Memory B cell (primary cell): ENCODE measurements around the gene GBF1.
A peak's percentile ranks its signal among the peaks of the same experiment; 100 is the strongest.
"Not testable (repeated sequence)": the region's sequence is repeated elsewhere in the genome, so short reads cannot be mapped to it uniquely, and the experiment has no call there.

Source experiments
- ATAC-seq: fragments of 150-1000 bp; cut with Tn5 transposase; 2 replicates; pipeline ENCODE4 v1.10.0; 2021; ENCODE audit warnings: low read depth, mild to moderate bottlenecking, moderate library complexity
- DNase-seq, 2 donors: peaks; one replicate each; pipeline ENCODE4 v3.0.0; 2022; ENCODE audit warnings: low spot score in 2 of 2
- H3K27ac Mint-ChIP-seq: one replicate; pipeline ENCODE4 v1.8.0; 2022; ENCODE audit warnings: mild to moderate bottlenecking, moderate library complexity, mixed read lengths
- H3K27me3 Mint-ChIP-seq: one replicate; pipeline ENCODE4 v1.8.0; 2022; ENCODE audit warnings: mixed read lengths
- H3K36me3 Mint-ChIP-seq: one replicate; pipeline ENCODE4 v1.8.0; 2022; ENCODE audit warnings: mild to moderate bottlenecking, mixed read lengths
- H3K4me1 Mint-ChIP-seq: one replicate; pipeline ENCODE4 v1.8.0; 2022; ENCODE audit warnings: mixed read lengths
- H3K4me3 Mint-ChIP-seq: one replicate; pipeline ENCODE4 v1.8.0; 2022; ENCODE audit warnings: mild to moderate bottlenecking, moderate library complexity, mixed read lengths
- H3K9me3 Mint-ChIP-seq: one replicate; pipeline ENCODE4 v1.8.0; 2022; ENCODE audit warnings: mixed read lengths

Gene GBF1

GRCh38 chr10:102241444-102242117, 3.8 kb upstream of the GBF1 start, which contains the start of gene PITX3:
TSS of gene PITX3 (minus strand) at chr10:102241512. CDS start at chr10:102232080, 9,432 bp downstream.
- Mint-ChIP-seq H3K4me3 (peak within 1 kb of the TSS; percentile 74), H3K9me3 (no peaks in the 10 kb centered on the region), H3K27ac (no peak within 1 kb of the TSS), H3K4me1 (peaks cover 19% of the 10 kb centered on the region), H3K27me3 (peaks cover 15% of the 10 kb centered on the region), H3K36me3 (no peaks in the 10 kb centered on the region)
- ATAC-seq (peak; percentile 41), DNase-seq (peak; percentile 77 to 79)

DNA sequence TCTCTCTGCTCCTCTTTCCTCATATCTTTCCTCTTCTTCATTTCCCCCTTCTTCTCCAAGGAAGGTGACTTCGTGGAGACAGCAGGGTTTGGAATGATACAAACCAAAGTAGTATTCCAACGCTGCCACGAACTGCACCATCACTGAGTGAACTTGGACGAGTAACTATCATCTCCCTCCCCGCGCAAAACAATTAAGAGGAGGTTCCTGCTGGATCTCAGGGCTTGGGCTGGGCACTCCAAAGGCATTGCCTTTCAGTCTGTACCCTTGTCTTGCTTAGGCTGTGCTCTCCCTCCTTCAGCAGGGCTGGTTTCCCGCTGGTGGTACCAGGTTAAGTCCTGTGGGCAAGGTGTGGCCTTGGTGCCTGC, 3.2 kb upstream of the GBF1 start:
- DNase-seq (no peak), ATAC-seq (no peak)
- H3K27me3 Mint-ChIP-seq: peaks cover 13% of the 10 kb centered on the region
- H3K36me3 Mint-ChIP-seq: no peaks in the 10 kb centered on the region
- peak overlapping the region; percentile 74 for H3K4me3 Mint-ChIP-seq
- H3K27ac Mint-ChIP-seq: no peak overlapping the region
- H3K9me3 Mint-ChIP-seq: no peaks in the 10 kb centered on the region
- peaks cover 24% of the 10 kb centered on the region for H3K4me1 Mint-ChIP-seq

- H3K27me3 Mint-ChIP-seq: peaks cover 12% of the 10 kb centered on the region
- no peak for DNase-seq
- ATAC-seq: no peak
- no peak overlapping the region for H3K27ac Mint-ChIP-seq
- no peaks in the 10 kb centered on the region for H3K9me3 Mint-ChIP-seq
- H3K4me3 Mint-ChIP-seq: no peak overlapping the region
- peaks cover 34% of the 10 kb centered on the region for H3K4me1 Mint-ChIP-seq
- H3K36me3 Mint-ChIP-seq: no peaks in the 10 kb centered on the region
Observed at GRCh38 chr10:102243309-102243708, 2.0 kb upstream of the GBF1 start.

GRCh38 chr10:102245932-102246251, 560 bp downstream of the GBF1 start:
- Mint-ChIP-seq H3K4me1 (peaks cover 33% of the 10 kb centered on the region), H3K9me3 (no peaks in the 10 kb centered on the region), H3K27me3 (peaks cover 9% of the 10 kb centered on the region), H3K27ac (peak overlapping the region; percentile 91), H3K36me3 (no peaks in the 10 kb centered on the region), H3K4me3 (peak overlapping the region; percentile 97)
- DNase-seq: no peak
- no peak for ATAC-seq

DNA sequence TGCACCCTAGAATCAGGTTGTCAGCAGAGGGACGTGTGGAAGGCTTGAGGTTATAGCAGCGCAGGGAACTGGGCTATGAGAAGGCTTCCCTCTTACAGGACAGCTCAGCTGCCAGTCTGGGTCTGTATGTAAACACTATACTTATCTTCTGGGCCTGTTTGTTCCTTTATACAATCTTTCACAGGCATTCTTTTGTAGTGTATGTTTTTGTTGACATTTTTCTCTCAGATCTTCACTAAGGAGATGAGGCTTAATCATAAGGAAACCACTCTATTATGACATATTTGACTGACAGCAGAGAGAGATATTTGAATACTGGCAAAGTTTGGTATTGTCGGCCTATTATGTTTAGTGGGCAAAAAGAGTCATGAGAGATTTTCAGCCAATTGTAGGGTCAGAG, 929 bp downstream of the GBF1 start:
- DNase-seq (no peak), ATAC-seq (no peak)
- H3K27ac Mint-ChIP-seq: peak overlapping the region; percentile 91
- no peaks in the 10 kb centered on the region for H3K9me3 Mint-ChIP-seq
- H3K4me1 Mint-ChIP-seq: peaks cover 31% of the 10 kb centered on the region
- H3K36me3 Mint-ChIP-seq: no peaks in the 10 kb centered on the region
- H3K4me3 Mint-ChIP-seq: peak overlapping the region; percentile 97
- peaks cover 7% of the 10 kb centered on the region for H3K27me3 Mint-ChIP-seq

DNA sequence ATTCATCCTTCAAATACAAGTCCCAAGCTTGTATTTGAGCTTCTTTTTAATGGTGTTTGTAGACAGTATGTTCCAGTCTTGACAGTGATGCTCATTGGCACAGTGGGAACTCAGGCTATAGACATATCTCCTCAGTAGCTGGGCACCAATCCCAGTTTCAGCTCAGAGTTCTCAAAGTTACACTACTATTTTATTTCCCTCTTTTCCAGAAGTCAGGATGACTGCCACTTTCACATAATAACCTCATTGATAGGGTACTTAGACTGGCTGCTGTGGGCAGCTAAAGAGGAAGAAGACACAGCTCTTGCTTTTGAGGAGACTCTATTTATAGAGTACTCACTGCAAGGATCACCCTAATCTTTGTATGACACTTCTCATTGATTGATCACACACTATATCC, 2.4 kb downstream of the GBF1 start:
- H3K27me3 Mint-ChIP-seq: peaks cover 4% of the 10 kb centered on the region
- peak overlapping the region; percentile 5 for H3K27ac Mint-ChIP-seq
- no peaks in the 10 kb centered on the region for H3K36me3 Mint-ChIP-seq
- H3K9me3 Mint-ChIP-seq: no peaks in the 10 kb centered on the region
- DNase-seq (no peak), ATAC-seq (no peak)
- H3K4me1 Mint-ChIP-seq: peaks cover 27% of the 10 kb centered on the region
- H3K4me3 Mint-ChIP-seq: peak overlapping the region; percentile 22

GRCh38 chr10:102252508-102252907, 7.2 kb downstream of the GBF1 start:
- ATAC-seq, DNase-seq, H3K27me3 Mint-ChIP-seq, H3K4me1 Mint-ChIP-seq, H3K9me3 Mint-ChIP-seq, H3K4me3 Mint-ChIP-seq, H3K27ac Mint-ChIP-seq, H3K36me3 Mint-ChIP-seq: not testable (repeated sequence)

GRCh38 chr10:102254426-102254825, 9.1 kb downstream of the GBF1 start:
- DNase-seq (no peak), ATAC-seq (no peak)
- no peak overlapping the region for H3K4me3 Mint-ChIP-seq
- H3K9me3 Mint-ChIP-seq: no peaks in the 10 kb centered on the region
- H3K27ac Mint-ChIP-seq: no peak overlapping the region
- peaks cover 3% of the 10 kb centered on the region for H3K4me1 Mint-ChIP-seq
- H3K27me3 Mint-ChIP-seq: no peaks in the 10 kb centered on the region
- H3K36me3 Mint-ChIP-seq: peaks cover 2% of the 10 kb centered on the region

DNA sequence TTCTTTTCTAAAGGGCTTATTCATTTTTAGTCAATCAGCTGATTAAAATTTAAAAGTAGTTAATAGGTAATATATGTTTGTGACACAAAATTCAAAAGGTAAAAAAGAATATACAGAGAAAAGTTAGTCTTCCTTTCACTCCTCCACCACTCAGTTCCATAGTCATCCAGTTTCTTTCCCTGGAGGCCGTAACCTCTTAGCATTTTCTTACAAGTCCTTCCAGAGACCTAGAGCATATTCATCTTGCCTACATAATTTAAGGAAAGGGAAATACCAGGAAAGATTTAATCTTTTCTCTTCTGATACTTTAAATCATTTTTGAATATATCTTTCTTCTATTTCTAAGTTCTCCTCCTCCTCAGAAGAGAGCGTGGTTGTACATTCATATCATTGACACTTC, 10.1 kb downstream of the GBF1 start:
- no peak for DNase-seq
- Mint-ChIP-seq H3K36me3 (peaks cover 4% of the 10 kb centered on the region), H3K4me1 (peaks cover 3% of the 10 kb centered on the region), H3K27ac (no peak overlapping the region), H3K27me3 (no peaks in the 10 kb centered on the region), H3K4me3 (no peak overlapping the region), H3K9me3 (no peaks in the 10 kb centered on the region)
- no peak for ATAC-seq

GRCh38 chr10:102261196-102261595, 15.9 kb downstream of the GBF1 start:
- Mint-ChIP-seq H3K27me3 (no peaks in the 10 kb centered on the region), H3K4me3 (no peak overlapping the region), H3K36me3 (peaks cover 16% of the 10 kb centered on the region), H3K9me3 (no peaks in the 10 kb centered on the region), H3K4me1 (peaks cover 3% of the 10 kb centered on the region), H3K27ac (no peak overlapping the region)
- no peak for ATAC-seq
- no peak for DNase-seq

DNA sequence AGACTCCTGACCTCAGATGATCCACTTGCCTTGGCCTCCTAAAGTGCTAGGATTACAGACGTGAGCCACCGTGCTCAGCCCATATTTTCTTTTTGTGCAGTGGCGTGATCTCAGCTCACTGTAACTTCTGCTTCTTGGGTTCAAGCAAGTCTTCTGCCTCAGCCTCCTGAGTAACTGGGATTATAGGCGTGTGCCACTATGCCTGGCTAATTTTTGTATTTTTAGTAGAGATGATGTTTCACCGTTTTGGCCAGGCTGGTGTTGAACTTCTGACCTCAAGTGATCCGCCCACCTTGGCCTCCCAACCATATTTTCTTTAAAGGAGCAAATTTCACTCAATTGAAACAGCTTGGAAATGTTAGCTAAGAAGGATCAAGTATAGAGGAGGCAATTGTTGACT, 16.5 kb downstream of the GBF1 start:
- H3K4me3 Mint-ChIP-seq: no peak overlapping the region
- no peaks in the 10 kb centered on the region for H3K27me3 Mint-ChIP-seq
- H3K27ac Mint-ChIP-seq: no peak overlapping the region
- no peaks in the 10 kb centered on the region for H3K9me3 Mint-ChIP-seq
- ATAC-seq (no peak), DNase-seq (no peak)
- peaks cover 18% of the 10 kb centered on the region for H3K36me3 Mint-ChIP-seq
- peaks cover 3% of the 10 kb centered on the region for H3K4me1 Mint-ChIP-seq

GRCh38 chr10:102262744-102263370, 17.5 kb downstream of the GBF1 start:
- H3K27me3 Mint-ChIP-seq: no peaks in the 10 kb centered on the region
- peaks cover 3% of the 10 kb centered on the region for H3K4me1 Mint-ChIP-seq
- peak overlapping the region; percentile 23 for H3K27ac Mint-ChIP-seq
- DNase-seq: no peak
- H3K36me3 Mint-ChIP-seq: peaks cover 22% of the 10 kb centered on the region
- no peaks in the 10 kb centered on the region for H3K9me3 Mint-ChIP-seq
- ATAC-seq: no peak
- H3K4me3 Mint-ChIP-seq: no peak overlapping the region

- DNase-seq (no peak), ATAC-seq (no peak)
- H3K36me3 Mint-ChIP-seq: peaks cover 27% of the 10 kb centered on the region
- no peaks in the 10 kb centered on the region for H3K27me3 Mint-ChIP-seq
- no peak overlapping the region for H3K27ac Mint-ChIP-seq
- H3K4me1 Mint-ChIP-seq: peaks cover 8% of the 10 kb centered on the region
- no peaks in the 10 kb centered on the region for H3K9me3 Mint-ChIP-seq
- H3K4me3 Mint-ChIP-seq: no peak overlapping the region
Observed at GRCh38 chr10:102264371-102264770, 19.0 kb downstream of the GBF1 start.

- Mint-ChIP-seq H3K4me1 (peaks cover 8% of the 10 kb centered on the region), H3K4me3 (no peak overlapping the region), H3K27ac (no peak overlapping the region), H3K9me3 (no peaks in the 10 kb centered on the region), H3K36me3 (peaks cover 20% of the 10 kb centered on the region), H3K27me3 (no peaks in the 10 kb centered on the region)
- ATAC-seq: no peak
- no peak for DNase-seq
Observed at GRCh38 chr10:102266670-102267069, 21.3 kb downstream of the GBF1 start.

DNA sequence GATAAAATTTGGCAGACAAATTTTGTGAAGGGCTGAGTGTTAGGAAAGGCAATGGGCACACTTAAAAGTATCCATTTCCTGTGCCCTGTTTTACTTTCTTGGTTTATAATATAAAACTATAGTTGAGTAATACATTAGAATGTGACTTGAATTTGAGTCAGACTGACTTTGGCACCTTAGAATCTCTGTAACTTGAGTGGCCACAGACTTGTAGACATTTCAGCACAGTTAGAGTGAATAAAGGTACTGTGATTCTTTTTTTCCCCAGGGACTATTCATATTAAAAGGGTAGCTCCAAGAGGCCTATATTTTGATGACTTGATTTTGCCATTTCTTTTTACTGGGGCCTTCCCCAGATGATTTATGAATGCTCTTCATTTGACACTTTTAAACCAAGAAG, 22.4 kb downstream of the GBF1 start:
- DNase-seq: no peak

More for the DNA sequence above, 22.4 kb downstream of the GBF1 start:
- no peak overlapping the region for H3K4me3 Mint-ChIP-seq
- no peak for ATAC-seq
- H3K4me1 Mint-ChIP-seq: peaks cover 8% of the 10 kb centered on the region
- peaks cover 18% of the 10 kb centered on the region for H3K36me3 Mint-ChIP-seq
- no peaks in the 10 kb centered on the region for H3K9me3 Mint-ChIP-seq
- H3K27me3 Mint-ChIP-seq: no peaks in the 10 kb centered on the region
- H3K27ac Mint-ChIP-seq: no peak overlapping the region
